ENCODE data around the gene SOD3.

Gene SOD3

DNA sequence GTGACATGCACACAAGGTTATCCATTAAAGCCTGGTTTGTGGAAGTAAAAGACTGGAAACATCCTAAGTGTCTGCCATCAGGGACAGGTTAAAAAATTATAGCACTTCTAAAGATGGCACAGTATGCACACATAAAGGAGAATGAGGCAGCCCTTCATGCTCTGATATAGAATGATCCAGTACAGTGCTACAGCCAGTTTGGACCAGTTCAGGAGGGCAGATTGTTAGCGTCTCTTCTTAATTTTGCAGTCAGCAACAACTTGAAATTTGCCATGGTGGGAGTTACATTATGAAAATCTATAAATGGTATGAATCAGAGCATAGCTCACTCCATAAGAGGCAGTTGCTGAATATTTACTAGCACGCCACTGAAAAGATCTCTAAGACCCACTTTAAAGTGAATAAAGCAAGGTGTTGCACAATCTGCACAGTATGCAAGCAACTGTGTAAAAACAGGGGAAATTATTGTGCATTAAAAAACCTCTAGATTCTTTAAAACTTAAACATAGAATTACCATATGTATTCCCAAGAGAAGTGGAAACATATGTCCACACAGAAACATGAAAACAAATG is 20.3 kb upstream of the SOD3 start:
- no peak overlapping the region for H3K27ac ChIP-seq
- TF ChIP-seq, protein P1, sequence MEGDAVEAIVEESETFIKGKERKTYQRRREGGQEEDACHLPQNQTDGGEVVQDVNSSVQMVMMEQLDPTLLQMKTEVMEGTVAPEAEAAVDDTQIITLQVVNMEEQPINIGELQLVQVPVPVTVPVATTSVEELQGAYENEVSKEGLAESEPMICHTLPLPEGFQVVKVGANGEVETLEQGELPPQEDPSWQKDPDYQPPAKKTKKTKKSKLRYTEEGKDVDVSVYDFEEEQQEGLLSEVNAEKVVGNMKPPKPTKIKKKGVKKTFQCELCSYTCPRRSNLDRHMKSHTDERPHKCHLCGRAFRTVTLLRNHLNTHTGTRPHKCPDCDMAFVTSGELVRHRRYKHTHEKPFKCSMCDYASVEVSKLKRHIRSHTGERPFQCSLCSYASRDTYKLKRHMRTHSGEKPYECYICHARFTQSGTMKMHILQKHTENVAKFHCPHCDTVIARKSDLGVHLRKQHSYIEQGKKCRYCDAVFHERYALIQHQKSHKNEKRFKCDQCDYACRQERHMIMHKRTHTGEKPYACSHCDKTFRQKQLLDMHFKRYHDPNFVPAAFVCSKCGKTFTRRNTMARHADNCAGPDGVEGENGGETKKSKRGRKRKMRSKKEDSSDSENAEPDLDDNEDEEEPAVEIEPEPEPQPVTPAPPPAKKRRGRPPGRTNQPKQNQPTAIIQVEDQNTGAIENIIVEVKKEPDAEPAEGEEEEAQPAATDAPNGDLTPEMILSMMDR (conservative IDR thresholded peaks at IDR 0.05), result no peak

DNA sequence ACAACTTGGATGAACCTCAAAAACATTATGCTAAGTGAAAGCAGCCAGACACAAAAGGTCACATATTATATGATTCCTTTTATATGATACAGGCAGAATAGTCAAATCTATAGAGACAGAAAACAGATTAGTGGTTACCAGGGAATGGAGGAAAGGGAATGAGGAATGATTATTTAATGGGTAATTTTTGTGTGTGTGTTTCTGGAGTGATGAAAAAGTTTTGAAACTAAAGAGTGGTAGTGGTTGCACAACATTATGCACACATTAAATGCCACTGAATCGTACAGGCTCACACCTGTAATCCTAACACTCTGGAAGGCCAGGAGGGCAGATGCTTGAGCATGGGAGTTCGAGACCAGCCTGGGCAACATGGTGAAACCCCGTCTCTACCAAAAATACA is 19.6 kb upstream of the SOD3 start:
- H3K27ac ChIP-seq, result no peak overlapping the region
- TF ChIP-seq, protein P1 (conservative IDR thresholded peaks at IDR 0.05), result no peak

DNA sequence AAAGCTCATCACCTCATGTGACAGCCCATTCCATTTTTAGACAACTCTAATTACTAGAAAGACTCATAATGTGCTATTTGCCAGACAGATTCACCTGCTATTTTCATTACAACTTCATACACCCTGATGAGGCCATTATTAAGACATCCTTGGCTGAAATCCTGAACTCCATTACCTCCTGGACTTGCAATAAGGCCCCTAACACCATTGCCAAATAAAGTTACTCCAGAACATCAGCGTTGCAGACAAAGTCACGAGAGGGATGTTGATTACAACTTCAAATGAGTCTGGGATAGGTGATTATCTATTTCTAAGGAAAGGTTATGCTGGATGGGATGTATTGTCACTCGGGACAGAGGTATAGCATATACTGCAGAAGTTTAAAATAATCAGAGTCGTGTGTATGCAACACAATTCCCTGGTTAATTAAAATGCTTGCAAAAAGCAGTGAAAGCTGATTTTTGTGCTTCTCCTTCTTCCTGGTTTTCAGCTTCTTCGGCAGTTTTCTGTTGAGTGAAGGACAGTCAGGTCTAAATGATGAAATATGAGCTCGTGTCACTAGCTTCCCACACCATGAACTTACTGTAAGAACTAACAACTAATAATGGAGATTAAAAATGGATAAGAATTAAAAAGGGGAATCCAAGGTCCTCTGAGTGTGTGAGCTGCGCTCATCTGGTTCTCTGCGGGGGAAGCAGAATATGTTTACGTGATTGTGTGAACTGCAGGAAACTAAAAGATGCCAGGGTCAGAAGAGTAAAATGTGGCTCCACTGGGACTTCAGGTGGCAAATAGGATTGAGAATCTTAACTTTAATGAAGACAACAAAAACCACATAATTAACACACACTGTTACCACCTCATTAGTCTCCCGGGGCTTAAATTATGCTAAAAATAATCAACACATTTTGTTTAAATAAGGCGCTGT is 17.6 kb upstream of the SOD3 start:
- no peak overlapping the region for H3K27ac ChIP-seq

DNA sequence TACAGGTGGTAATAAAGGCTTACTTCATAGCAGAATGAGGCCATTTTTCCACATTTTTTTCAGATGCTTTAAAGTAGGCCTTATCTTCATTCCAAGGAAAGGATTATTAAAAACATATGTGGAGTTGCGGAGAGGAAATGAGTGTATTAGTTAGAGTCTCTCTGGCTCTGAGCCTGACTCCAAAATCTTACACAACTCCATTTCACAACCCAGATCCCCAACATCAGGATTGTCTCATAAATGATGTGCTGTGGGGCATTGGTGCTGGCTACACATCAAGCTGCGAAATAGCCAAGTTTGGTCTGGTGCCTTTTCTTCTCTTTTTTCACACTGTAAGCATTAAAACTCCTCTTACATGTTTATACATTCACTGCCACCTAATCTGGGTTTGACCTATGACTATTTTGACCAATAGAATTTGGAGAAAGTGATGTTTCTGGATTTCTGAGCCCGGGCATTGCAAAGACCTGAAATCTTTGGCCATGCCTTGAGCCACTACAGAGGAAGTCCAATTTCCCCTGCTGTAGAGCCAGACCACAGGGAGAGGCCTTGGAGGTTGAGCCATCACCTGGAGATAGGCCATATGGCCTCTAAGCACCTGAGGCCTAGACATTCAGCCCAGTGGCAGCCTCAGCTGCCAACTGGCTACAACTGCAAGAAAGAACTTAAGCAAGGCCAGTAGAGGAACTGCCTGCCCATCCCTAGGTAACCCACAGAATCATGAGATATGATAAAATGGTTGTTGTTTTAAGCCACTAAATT is 16.7 kb upstream of the SOD3 start:
- H3K27ac ChIP-seq, result no peak overlapping the region
- TF ChIP-seq, protein P1 (conservative IDR thresholded peaks at IDR 0.05), result no peak

More for the DNA sequence above, 17.6 kb upstream of the SOD3 start:
- TF ChIP-seq, protein P1 (conservative IDR thresholded peaks at IDR 0.05), result no peak

DNA sequence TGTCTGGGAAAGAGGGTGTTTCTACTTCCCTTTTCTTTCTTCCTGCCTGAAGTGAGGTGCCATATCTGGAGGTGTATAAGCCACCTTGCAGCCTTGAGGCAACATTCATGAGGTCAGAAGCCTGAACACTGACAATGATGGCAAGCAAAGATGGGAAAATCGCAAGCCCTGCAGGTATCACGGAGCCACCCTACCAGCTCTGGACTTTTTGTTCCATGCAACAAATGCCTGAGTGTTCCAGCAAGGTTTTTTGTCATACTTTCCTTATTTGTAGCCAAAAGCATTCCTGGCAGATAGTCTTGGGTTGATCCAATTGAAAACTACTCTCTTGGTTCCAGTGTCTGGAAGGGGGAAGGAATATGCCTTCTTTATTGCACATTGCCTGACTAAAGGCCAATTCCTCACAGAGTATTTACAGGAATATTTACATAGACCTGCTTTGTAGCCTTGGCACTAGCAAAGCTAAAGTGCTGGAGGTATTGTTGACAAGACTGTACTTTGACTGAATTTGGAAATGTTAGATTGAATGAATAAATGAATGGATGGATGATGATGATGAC is 14.4 kb upstream of the SOD3 start:
- TF ChIP-seq, protein P1 (conservative IDR thresholded peaks at IDR 0.05), result no peak
- H3K27ac ChIP-seq, result no peak overlapping the region; the same call in 1 of the 2 replicates

DNA sequence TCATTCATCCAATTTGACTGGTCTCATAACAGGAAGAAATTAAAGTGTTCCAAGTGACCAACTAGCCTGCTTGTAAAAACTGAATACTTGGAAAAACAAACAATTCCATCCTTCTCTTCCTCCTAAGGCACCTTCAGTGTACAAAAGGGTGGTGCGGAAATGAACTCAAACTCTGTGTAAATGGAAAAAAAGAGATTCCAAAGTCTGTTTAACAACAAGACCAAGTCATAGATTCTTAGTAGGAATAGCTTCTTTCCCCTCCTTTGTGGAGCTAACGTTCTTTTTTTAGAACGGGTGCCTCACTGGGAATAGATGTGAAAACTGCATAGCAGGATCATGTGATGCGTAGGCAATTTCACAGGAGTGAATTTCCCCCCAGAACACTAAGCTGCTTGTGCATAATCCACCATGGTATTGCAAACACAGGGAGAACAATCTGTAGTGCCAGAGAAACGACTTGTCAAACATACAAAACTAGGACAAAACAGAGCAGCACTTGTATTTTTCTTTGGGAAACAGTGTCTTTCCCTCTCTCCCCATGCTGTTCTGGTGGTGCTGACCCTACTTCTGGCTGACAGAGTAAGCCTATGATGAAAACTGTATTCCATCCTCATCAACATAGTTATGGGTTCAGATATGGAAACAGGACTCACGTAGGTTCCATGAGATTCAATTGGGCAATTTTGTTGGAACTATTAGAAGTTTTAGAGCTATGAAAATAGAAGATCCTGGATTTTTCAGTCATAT is 13.2 kb upstream of the SOD3 start:
- H3K27ac ChIP-seq, result peak overlapping the region; percentile 39; the same call in 1 of the 2 replicates

More for the DNA sequence above, 13.2 kb upstream of the SOD3 start:
- TF ChIP-seq, protein P1 (conservative IDR thresholded peaks at IDR 0.05), result no peak

Data from VCaP (cell line).